Upper lobe of left lung (tissue), 4 donors: Measurements from ENCODE around the gene PPP1R13L.

Experiments used
- CTCF ChIP-seq, 6 experiments: fragments of 450-650 bp in 4 of 6; fragments of 200-600 bp in 2 of 6; sonication (generic) in 2 of 6; IDR thresholded peaks; one replicate each; pipeline ENCODE4 v1.5.1; 2016 to 2019; ENCODE audit warnings: antibody characterized with exemption in 6 of 6
- POLR2A ChIP-seq, 4 donors: fragments of 450-650 bp; IDR thresholded peaks; one replicate each; pipeline ENCODE4 v1.5.1; 2016 to 2017; ENCODE audit warnings: antibody characterized with exemption in 4 of 4, mild to moderate bottlenecking in 2 of 4

DNA sequence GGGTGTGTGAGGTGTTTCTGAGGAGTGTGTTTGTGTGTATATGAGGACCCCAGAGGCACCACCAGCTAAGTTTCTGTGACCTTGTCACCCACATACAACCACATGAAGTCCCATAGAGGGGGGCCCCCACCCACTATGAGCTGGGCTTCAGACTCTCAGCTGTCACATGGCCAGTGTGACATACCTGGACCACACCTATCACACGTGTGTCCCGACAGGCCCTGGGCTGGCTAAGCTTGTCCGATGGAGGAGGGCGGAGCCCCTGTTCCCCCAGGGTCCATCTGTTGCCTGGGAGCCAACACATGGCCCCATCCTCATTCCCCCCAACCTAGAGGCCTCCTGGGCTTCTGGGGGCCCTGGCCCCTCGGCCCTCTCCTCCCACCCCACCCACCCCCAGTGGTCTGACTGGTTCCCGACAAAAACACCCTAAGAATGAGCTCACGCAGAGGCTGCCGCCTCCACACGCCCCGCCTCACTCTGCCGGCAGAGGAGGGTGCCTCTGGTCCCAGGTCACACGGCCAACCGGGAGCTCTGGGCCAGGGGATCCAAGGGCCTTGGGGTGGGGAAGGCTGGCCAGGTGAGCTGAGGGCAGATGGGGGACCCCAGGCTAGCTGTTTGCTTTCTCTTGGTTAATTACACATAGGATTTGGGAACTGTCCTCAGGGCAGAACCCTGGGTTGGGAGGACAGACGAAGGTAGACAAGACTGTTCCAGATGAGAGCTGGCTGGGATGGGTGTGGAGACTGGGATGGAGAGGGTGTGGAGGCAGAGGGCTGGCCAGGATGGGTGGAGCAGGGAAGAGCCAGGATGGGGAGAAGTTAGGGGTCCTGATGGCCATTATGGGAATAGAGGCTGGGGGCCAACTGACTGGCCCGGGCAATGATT, 60.0 kb downstream of the PPP1R13L start:
- TF ChIP-seq CTCF (IDR thresholded peaks at IDR 0.05), result no peak
- TF ChIP-seq POLR2A (IDR thresholded peaks at IDR 0.05), result no peak
